MV-4-11 (cell line): ENCODE results near the gene HOXC12.

Experiments used
- DNase-seq: peaks from one replicate; lab custom pipeline; 2025; lab: John Stamatoyannopoulos, UW

Gene HOXC12

GRCh38 chr12:53954694-53955035, at the start of gene HOXC12:
HOXC12 (plus strand) TSS chr12:53954903; CDS start chr12:53954930, 27 bp downstream.
- no peak for DNase-seq

- DNase-seq, result no peak
Measured at GRCh38 chr12:53907103-53907502, 47.6 kb upstream of the HOXC12 start.

GRCh38 chr12:53916788-53917655, 37.7 kb upstream of the HOXC12 start:
- DNase-seq, result no peak

GRCh38 chr12:53924521-53925405, 29.9 kb upstream of the HOXC12 start:
- DNase-seq, result no peak

- no peak for DNase-seq
Measured at GRCh38 chr12:53927220-53928029, 27.3 kb upstream of the HOXC12 start.

- DNase-seq, result no peak
Measured at GRCh38 chr12:53928054-53928835, 26.5 kb upstream of the HOXC12 start.

GRCh38 chr12:53929527-53929926, 25.2 kb upstream of the HOXC12 start:
- no peak for DNase-seq

GRCh38 chr12:53930591-53931255, 24.0 kb upstream of the HOXC12 start:
- DNase-seq, result no peak

GRCh38 chr12:53931844-53932581, 22.7 kb upstream of the HOXC12 start:
- DNase-seq, result no peak

GRCh38 chr12:53932915-53933314, 21.8 kb upstream of the HOXC12 start:
- no peak for DNase-seq

GRCh38 chr12:53935383-53936341, 19.0 kb upstream of the HOXC12 start:
- no peak for DNase-seq

GRCh38 chr12:53937099-53937498, 17.6 kb upstream of the HOXC12 start:
- no peak for DNase-seq

- DNase-seq, result no peak
Measured at GRCh38 chr12:53937596-53938325, 16.9 kb upstream of the HOXC12 start.

GRCh38 chr12:53938326-53939140, 16.2 kb upstream of the HOXC12 start, which contains the start of gene HOXC13:
HOXC13 (plus strand) TSS chr12:53938831; CDS start chr12:53938907, 76 bp downstream.
- no peak for DNase-seq

GRCh38 chr12:53939141-53940108, 15.3 kb upstream of the HOXC12 start:
- no peak for DNase-seq

GRCh38 chr12:53940443-53941014, 14.2 kb upstream of the HOXC12 start:
- no peak for DNase-seq
